Measurements from ENCODE around the gene RAB43.

RAB43 gene

GRCh38 chr3:129061888-129062834, 59.4 kb downstream of the RAB43 start:
- no peak for FAIRE-seq

GRCh38 chr3:129061023-129061887, 60.3 kb downstream of the RAB43 start:
- FAIRE-seq (no peak), DNase-seq (ENCODE audit: low spot score) (no peak)

More at GRCh38 chr3:129061888-129062834, 59.4 kb downstream of the RAB43 start:
- no peak for DNase-seq (ENCODE audit: low spot score)

GRCh38 chr3:129060276-129061022, 61.2 kb downstream of the RAB43 start, which contains the start of gene GP9:
TSS of gene GP9 (plus strand) at chr3:129060779. CDS start at chr3:129061740, 961 bp downstream.
- FAIRE-seq, result no peak
- DNase-seq (ENCODE audit: low spot score), result no peak

GRCh38 chr3:129059311-129059958, 62.2 kb downstream of the RAB43 start:
- DNase-seq (ENCODE audit: low spot score) (no peak), FAIRE-seq (no peak)

GRCh38 chr3:129058441-129059200, 63.0 kb downstream of the RAB43 start:
- DNase-seq (ENCODE audit: low spot score) (no peak), FAIRE-seq (no peak)

- FAIRE-seq (no peak), DNase-seq (ENCODE audit: low spot score) (no peak)
Measured at GRCh38 chr3:129057249-129057648, 64.4 kb downstream of the RAB43 start.

- no peak for DNase-seq (ENCODE audit: low spot score)
- FAIRE-seq, result no peak
Measured at GRCh38 chr3:129056451-129057173, 65.0 kb downstream of the RAB43 start.

GRCh38 chr3:129054605-129055104, 66.9 kb downstream of the RAB43 start:
- DNase-seq (ENCODE audit: low spot score), result no peak
- FAIRE-seq, result no peak

GRCh38 chr3:129052675-129053074, 68.9 kb downstream of the RAB43 start:
- no peak for FAIRE-seq
- no peak for DNase-seq (ENCODE audit: low spot score)

GRCh38 chr3:129051871-129052340, 69.7 kb downstream of the RAB43 start:
- no peak for FAIRE-seq

DNA sequence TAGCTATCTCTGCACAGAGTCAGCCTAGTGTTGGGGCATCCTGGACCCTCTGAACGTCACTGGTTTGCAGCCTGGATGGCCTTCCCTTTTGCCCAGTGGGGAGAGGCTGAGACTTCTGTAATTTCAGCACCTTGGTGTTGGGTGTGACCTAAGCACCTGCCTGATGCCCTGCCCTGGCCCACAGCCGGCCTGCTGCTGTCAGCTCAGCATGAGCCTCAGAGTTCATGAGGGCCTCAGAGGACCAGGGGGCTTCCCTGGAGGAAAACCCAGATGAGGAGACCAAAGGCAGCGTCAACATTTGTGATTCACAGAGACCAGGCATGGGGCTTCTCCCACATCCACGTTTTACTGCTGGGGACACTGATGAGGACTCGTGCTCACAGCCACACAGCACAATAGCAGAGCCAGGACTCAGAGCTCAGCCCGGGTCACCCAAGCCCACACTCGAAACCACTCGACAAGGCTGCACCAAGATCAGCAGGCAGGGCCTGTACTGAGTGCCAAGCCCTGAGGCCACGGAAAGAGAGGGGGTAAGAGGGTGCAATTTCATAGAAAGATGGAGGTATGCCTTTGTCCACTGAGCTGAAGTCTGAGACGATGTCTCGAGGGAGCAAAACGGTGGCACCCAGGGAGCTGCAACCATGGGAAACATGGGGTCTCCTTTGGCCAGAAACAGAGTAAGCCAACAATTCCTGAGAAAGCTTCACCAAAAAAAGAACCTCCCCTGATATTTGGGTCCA, 70.9 kb downstream of the RAB43 start:
- FAIRE-seq (no peak), DNase-seq (ENCODE audit: low spot score) (no peak)

More at GRCh38 chr3:129051871-129052340, 69.7 kb downstream of the RAB43 start:
- DNase-seq (ENCODE audit: low spot score), result no peak

GRCh38 chr3:129047553-129047839, 74.1 kb downstream of the RAB43 start:
- FAIRE-seq, result no peak
- DNase-seq (ENCODE audit: low spot score), result no peak

GRCh38 chr3:129046732-129047552, 74.7 kb downstream of the RAB43 start:
- DNase-seq (ENCODE audit: low spot score) (no peak), FAIRE-seq (no peak)

GRCh38 chr3:129046037-129046731, 75.4 kb downstream of the RAB43 start:
- FAIRE-seq (no peak), DNase-seq (ENCODE audit: low spot score) (no peak)

DNA sequence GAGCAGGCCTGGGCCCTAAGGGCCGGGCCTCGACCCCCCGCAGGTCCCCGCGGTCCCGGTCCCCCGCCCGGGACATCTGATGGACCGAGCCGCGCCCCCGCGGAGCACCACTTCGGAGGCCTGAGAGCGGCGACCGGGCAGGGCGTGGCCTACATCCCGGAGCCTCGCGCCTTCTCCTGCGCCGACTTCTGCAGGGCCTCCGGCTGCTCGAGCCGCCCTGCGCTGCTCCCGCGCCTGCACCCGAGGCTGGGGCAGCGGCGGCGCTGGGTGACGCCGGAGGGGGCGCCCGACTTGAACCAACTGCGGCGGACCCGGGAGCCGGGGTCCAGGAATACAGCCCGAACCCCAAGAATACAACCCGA, 75.9 kb downstream of the RAB43 start:
- no peak for DNase-seq (ENCODE audit: low spot score)
- FAIRE-seq, result no peak

- DNase-seq (ENCODE audit: low spot score) (no peak), FAIRE-seq (no peak)
Measured at GRCh38 chr3:129040579-129041300, 80.9 kb downstream of the RAB43 start.

DNA sequence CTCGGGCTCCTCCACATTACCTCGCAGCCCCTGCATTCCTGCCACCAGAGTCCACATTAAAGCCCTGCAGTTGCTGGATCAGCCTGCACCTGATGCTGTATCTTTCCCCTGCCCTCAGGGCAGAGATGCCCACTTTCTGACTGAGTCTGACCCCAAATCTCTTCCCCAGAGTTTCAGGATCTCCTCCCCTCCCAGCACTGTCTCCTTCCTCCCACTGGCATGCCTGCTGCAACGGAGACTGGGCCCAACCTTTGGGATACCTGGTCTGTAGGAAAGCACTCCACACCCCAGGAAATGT, 81.6 kb downstream of the RAB43 start:
- DNase-seq (ENCODE audit: low spot score), result no peak
- no peak for FAIRE-seq

Data from RCC 7860 (cell line).